Measurements from ENCODE around the gene LEFTY2. TPM values are rescaled to one million over a fixed set of nuclear protein-coding genes. Genes with fewer than 3 reads are reported as not detected.
A peak's percentile ranks its signal among the peaks of the same experiment; 100 is the strongest.

The LEFTY2 gene
- polyA plus RNA-seq, 3 donors, result not detected

DNA sequence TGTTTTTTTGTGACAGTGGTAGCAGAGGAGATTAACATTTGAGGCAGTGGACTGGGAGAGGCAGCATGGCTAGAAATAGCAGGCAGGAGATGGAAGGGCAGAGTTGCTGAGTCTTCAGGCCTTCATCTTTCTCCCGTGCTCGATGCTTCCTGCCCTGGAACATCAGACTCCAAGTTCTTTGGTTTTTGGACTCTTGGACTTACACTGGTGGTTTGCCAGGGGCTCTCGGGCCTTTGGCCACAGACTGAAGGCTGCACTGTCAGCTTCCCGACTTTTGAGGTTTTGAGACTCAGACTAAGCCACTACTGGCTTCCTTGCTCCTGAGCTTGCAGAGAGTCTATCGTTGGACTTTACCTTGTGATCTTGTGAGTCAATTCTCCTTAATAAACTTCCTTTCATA is 24.2 kb upstream of the LEFTY2 start:
- H3K4me3 ChIP-seq (replicated peaks in 1 of 3; ENCODE audit: low read depth in 2 of 3, low read length in 3 of 3), result no peak overlapping the region
- H3K9me3 Mint-ChIP-seq, result peaks cover 0 to 2% (median 0%) of the 10 kb centered on the region in 7 donors
- no peak overlapping the region for H3K4me3 Mint-ChIP-seq
- no peak overlapping the region for H2AFZ ChIP-seq (ENCODE audit: insufficient read depth, low read depth, low read length, poor library complexity, severe bottlenecking)
- H3K9me3 ChIP-seq (replicated peaks in 1 of 2; ENCODE audit: control insufficient read depth in 1 of 2, insufficient read depth in 1 of 2, low read length in 2 of 2), result no peaks in the 10 kb centered on the region
- no peak for TF ChIP-seq CTCF (IDR thresholded peaks at IDR 0.05)
- H3K4me1 ChIP-seq (ENCODE audit: control insufficient read depth in 1 of 2, insufficient read depth in 2 of 2, low read length in 2 of 2), result peaks cover 2 to 4% of the 10 kb centered on the region in 2 donors
- H3K79me2 ChIP-seq (ENCODE audit: insufficient read depth, low read length), result no peaks in the 10 kb centered on the region
- intact Hi-C loops (cut with micrococcal nuclease), result no loop called here
- H3K9ac ChIP-seq (ENCODE audit: insufficient read depth, low read length, poor library complexity, severe bottlenecking), result no peak overlapping the region
- H3K4me2 ChIP-seq (replicated peaks; ENCODE audit: extremely low read depth, low read length, poor library complexity, severe bottlenecking), result no peak overlapping the region
- 85% methylated on average over 5 of the region's 5 CpGs for WGBS (ENCODE audit: insufficient coverage)
- no peaks in the 10 kb centered on the region for H3K36me3 Mint-ChIP-seq
- H3K27ac ChIP-seq (ENCODE audit: low read depth in 1 of 2, low read length in 2 of 2), result no peak overlapping the region
- H3K27me3 ChIP-seq (ENCODE audit: control insufficient read depth in 2 of 2, insufficient read depth in 2 of 2, low read length in 2 of 2), result no peaks in the 10 kb centered on the region
- no peak for DNase-seq
- H3K27me3 Mint-ChIP-seq (ENCODE audit: low read depth in 3 of 3), result peaks cover 0 to 4% (median 2%) of the 10 kb centered on the region in 3 donors
- H3K4me1 Mint-ChIP-seq, result peaks cover 3% of the 10 kb centered on the region
- peak overlapping the region in 1 of 7 donors; percentile 30 for H3K27ac Mint-ChIP-seq
- no peaks in the 10 kb centered on the region for H4K20me1 ChIP-seq (ENCODE audit: insufficient read depth, low read length)
- no peaks in the 10 kb centered on the region for H3K36me3 ChIP-seq (replicated peaks in 1 of 2; ENCODE audit: control insufficient read depth in 1 of 2, insufficient read depth in 2 of 2, low read length in 2 of 2)

- Histone ChIP-seq H2AFZ (ENCODE audit: insufficient read depth, low read depth, low read length, poor library complexity, severe bottlenecking) (no peak overlapping the region), H3K9me3 (replicated peaks in 1 of 2; ENCODE audit: control insufficient read depth in 1 of 2, insufficient read depth in 1 of 2, low read length in 2 of 2) (no peaks in the 10 kb centered on the region), H3K79me2 (ENCODE audit: insufficient read depth, low read length) (no peaks in the 10 kb centered on the region), H3K27ac (ENCODE audit: low read depth in 1 of 2, low read length in 2 of 2) (no peak overlapping the region), H3K4me3 (replicated peaks in 1 of 3; ENCODE audit: low read depth in 2 of 3, low read length in 3 of 3) (no peak overlapping the region), H3K36me3 (replicated peaks in 1 of 2; ENCODE audit: control insufficient read depth in 1 of 2, insufficient read depth in 2 of 2, low read length in 2 of 2) (no peaks in the 10 kb centered on the region), H4K20me1 (ENCODE audit: insufficient read depth, low read length) (no peaks in the 10 kb centered on the region), H3K27me3 (ENCODE audit: control insufficient read depth in 2 of 2, insufficient read depth in 2 of 2, low read length in 2 of 2) (no peaks in the 10 kb centered on the region), H3K4me1 (ENCODE audit: control insufficient read depth in 1 of 2, insufficient read depth in 2 of 2, low read length in 2 of 2) (peaks cover 2 to 4% of the 10 kb centered on the region in 2 donors), H3K9ac (ENCODE audit: insufficient read depth, low read length, poor library complexity, severe bottlenecking) (no peak overlapping the region), H3K4me2 (replicated peaks; ENCODE audit: extremely low read depth, low read length, poor library complexity, severe bottlenecking) (no peak overlapping the region)
- H3K4me1 Mint-ChIP-seq, result peaks cover 3% of the 10 kb centered on the region
- no peak overlapping the region for H3K4me3 Mint-ChIP-seq
- no peak for TF ChIP-seq CTCF (IDR thresholded peaks at IDR 0.05)
- H3K9me3 Mint-ChIP-seq, result peaks cover 0 to 2% (median 0%) of the 10 kb centered on the region in 7 donors
- intact Hi-C loops (cut with micrococcal nuclease), result no loop called here
- H3K36me3 Mint-ChIP-seq, result no peaks in the 10 kb centered on the region
- H3K27ac Mint-ChIP-seq, result no peak overlapping the region
- 80% methylated on average over 7 of the region's 15 CpGs for WGBS (ENCODE audit: insufficient coverage)
- DNase-seq, result no peak
- peaks cover 0 to 4% (median 2%) of the 10 kb centered on the region in 3 donors for H3K27me3 Mint-ChIP-seq (ENCODE audit: low read depth in 3 of 3)
Observed at GRCh38 chr1:225963735-225964530, 22.9 kb upstream of the LEFTY2 start.

Data from CD14-positive monocyte (primary cell).